Stimulated activated CD8-positive, alpha-beta memory T cell treated with anti-CD3 and anti-CD28 coated beads, Interleukin-12 subunit alpha, Interleukin-12 subunit beta, amount 100 ng/mL, for 24 hours (primary cell): ENCODE measurements around the gene METTL2B.
"Not testable (repeated sequence)": the region's sequence is repeated elsewhere in the genome, so short reads cannot be mapped to it uniquely, and the experiment has no call there.

Source experiments
- DNase-seq: peaks from one replicate; pipeline ENCODE4 v3.0.0-alpha.2; 2020; ENCODE audit errors: extremely low read depth

The METTL2B gene

GRCh38 chr7:128454808-128455542 lies 21.6 kb upstream of the METTL2B start:
- no peak for DNase-seq

DNA sequence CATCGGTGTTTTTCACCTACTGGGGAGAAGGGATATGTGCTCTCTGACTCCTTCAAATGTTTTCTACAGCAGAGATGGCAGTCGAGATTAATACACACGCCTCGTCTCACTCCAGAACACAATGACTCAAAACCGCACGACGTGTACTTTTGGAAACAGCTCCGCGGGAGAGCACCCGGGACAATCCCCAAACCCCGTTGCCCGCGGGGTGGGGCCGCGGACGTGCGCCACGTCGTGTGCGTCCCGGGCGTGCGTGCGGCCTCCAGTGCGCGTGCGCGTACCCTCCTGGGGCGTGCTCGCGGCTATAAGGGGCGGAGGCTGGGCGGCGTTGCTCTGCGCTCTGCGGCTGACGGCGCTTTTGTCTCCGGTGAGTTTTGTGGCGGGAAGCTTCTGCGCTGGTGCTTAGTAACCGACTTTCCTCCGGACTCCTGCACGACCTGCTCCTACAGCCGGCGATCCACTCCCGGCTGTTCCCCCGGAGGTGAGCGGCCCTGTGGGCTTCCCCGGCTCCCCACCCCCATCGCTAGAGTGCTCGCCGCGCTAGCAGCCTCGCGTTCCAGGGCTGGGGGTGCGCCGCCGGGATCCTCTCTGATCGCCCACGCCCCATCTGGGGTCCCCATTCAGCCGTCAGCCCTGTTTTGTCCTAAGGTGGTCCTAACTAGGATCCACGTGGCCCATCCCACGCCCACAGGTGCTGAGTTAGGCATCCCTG lies 20.8 kb upstream of the METTL2B start, which contains the start of gene HILPDA:
HILPDA (plus strand) TSS at position 336 of the 712 bp plus-strand sequence. CDS start 1,391 bp downstream, outside the sequence.
- peak; percentile 82 for DNase-seq

DNA sequence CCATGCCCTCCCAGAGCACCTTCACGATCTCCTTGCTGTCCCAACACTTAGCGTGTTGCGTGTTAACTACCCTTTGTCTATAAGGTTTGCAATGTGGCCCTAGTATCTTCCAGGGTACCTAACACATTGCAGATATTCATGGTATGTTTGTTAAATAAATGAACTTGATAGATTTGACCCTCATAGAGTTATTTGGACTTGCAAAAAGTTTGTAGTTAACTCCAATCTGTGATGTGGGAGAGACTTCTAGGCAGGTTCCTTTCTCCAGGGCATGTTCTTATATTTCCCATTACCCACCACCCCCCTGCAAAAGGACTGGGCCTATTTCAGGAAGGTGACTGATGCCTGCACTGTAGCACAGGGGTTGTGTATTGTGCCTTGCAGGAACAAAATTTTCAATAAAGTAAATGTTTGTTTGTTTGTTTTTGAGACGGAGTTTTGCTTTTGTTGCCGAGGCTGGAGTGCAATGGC lies 20.3 kb upstream of the METTL2B start:
- no peak for DNase-seq

GRCh38 chr7:128457385-128457784 lies 19.2 kb upstream of the METTL2B start:
- DNase-seq = not testable (repeated sequence)

- no peak for DNase-seq
Measured at GRCh38 chr7:128458956-128459355, 17.6 kb upstream of the METTL2B start.

- no peak for DNase-seq
Measured at GRCh38 chr7:128459394-128459878, 17.1 kb upstream of the METTL2B start.

DNA sequence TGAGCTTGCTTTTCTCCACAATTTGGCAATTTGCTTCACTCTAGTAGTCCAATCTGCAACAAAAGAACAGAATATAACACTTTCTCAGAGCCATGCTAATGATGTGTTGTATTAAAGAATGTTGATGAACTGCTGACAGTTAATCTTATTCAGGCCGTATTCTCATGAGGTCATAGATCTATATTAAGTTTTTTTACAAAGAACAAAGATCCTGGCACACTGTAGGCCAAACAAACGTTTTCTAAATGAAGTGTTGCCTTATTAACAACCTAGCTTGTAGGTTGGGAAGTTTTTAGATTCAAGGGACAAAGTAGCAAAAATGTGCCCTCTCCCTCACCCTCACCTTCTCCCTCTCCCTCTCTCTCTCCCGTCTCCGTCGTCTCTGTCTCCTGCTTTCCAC lies 14.1 kb upstream of the METTL2B start:
- no peak for DNase-seq

- not testable (repeated sequence) for DNase-seq
Measured at GRCh38 chr7:128463345-128463744, 13.2 kb upstream of the METTL2B start.

DNA sequence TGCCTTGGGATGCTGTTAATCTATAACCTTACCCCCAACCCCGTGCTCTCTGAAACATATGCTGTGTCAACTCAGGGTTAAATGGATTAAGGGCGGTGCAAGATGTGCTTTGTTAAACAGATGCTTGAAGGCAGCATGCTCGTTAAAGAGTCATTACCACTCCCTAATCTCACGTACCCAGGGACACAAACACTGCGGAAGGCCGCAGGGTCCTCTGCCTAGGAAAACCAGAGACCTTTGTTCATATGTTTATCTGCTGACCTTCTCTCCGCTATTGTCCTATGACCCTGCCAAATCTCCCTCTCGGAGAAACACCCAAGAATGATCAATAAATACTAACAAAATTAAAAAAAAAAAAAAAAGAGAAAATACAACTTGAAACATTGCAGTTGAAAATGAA lies 12.6 kb upstream of the METTL2B start:
- DNase-seq = not testable (repeated sequence)

DNA sequence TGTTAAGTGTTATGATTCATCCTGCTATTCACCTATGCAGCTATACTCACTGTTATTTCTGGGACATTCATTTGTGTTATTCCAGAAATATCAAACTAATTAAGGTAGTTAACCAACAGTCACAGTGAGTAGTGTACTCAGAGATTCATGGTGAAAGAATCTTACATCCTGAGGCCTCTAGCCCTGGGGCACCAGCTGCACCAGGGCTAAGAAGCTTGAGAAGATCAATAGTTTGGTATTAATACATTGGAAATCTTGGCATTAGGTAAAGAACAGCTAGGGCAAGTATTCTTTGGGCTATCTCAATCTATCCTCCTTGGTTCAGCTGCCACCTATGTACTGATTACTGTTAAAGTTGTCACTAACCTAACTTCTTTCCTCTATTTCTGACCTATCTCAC lies 9.7 kb upstream of the METTL2B start:
- not testable (repeated sequence) for DNase-seq

- not testable (repeated sequence) for DNase-seq
Measured at GRCh38 chr7:128477336-128477690, 765 bp downstream of the METTL2B start.

- not testable (repeated sequence) for DNase-seq
Measured at GRCh38 chr7:128479082-128479481, 2.5 kb downstream of the METTL2B start.

DNA sequence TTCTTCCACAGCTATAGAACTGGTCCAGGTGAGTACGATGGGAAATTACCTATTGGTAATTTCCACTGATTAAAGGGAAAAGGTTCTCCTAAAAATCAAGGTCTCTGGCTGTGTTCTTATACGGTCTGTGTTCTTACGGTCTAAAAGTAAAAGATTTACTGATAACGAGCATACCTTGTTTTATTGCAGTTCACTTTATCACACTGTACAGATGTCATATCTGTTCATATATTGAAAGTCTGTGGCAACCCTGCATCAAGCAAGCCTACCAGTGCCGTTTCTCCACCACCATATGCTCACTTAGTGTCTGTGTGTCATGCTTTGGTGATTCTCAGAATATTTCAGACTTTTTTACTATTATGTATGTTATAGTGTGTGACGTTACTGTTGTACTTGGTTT lies 11.6 kb downstream of the METTL2B start:
- DNase-seq = not testable (repeated sequence)

GRCh38 chr7:128497405-128497804 lies 20.9 kb downstream of the METTL2B start:
- no peak for DNase-seq

GRCh38 chr7:128505416-128505815 lies 28.9 kb downstream of the METTL2B start:
- not testable (repeated sequence) for DNase-seq

DNA sequence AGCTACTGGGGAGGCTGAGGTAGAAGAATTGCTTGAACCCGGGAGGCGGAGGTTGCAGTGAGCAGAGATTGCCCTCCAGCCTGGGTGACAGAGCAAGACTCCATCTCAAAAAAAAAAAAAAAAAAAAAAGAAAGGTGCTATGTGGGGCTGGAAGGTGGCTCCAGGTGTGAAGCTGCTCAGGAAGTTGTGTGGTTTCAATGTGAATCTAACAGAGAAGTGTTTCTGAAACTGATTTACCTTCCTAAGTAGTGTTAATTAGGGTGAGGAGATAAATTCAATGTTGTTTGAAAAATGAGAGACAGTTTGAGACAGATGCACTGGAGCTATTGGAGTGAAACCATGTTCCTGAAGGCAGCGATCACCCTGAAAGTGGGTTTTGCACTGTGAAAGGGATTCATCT lies 30.3 kb downstream of the METTL2B start:
- DNase-seq = not testable (repeated sequence)

DNA sequence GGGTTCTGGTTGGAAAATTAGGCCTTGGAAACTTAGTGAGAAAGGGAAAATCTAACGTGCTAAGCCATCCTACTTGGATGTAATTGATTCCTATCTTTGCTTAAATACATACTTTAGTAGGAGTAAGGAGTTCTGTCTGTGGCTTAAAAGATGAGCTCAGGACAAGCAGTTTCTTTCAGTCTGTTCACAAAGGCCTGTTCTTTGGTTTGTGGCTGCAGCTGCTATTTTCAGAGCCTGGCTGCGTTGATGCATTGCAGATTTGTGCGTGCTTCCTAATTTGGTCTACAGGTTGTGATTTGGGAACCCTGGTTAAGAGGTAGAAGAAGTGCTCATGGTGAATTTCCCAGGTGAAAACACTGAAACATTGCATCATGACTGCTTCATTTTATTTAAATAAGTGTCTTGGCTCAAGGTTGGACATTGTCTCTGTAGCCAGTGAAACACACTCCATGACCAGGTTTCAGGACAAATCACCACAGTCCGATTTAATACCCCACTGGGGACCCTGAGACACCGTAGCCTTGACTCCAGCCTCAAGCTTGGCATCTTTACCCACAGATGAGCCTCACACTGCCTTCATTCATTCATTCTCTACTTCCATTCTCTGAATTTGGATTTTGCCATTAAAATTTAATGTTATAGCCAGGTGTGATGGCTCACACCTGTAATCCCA lies 30.9 kb downstream of the METTL2B start:
- DNase-seq = not testable (repeated sequence)

- not testable (repeated sequence) for DNase-seq
Measured at GRCh38 chr7:128511692-128512091, 35.1 kb downstream of the METTL2B start.

GRCh38 chr7:128515232-128515631 lies 38.7 kb downstream of the METTL2B start:
- not testable (repeated sequence) for DNase-seq

- not testable (repeated sequence) for DNase-seq
Measured at GRCh38 chr7:128517023-128517422, 40.5 kb downstream of the METTL2B start.

GRCh38 chr7:128523226-128523931 lies 46.8 kb downstream of the METTL2B start:
- peak; percentile 52 for DNase-seq
